Cortex of kidney (tissue), 1 donor: ENCODE results near the gene SUMF1.

Experiments used
- DNase-seq: peaks from one replicate; lab custom pipeline; 2025; lab: John Stamatoyannopoulos, UW

The SUMF1 gene

GRCh38 chr3:4385201-4385600 is 81.9 kb downstream of the SUMF1 start:
- no peak for DNase-seq

- DNase-seq: no peak
Observed at GRCh38 chr3:4380013-4380412, 87.1 kb downstream of the SUMF1 start.

GRCh38 chr3:4376499-4376898 is 90.6 kb downstream of the SUMF1 start:
- DNase-seq: no peak

- DNase-seq: no peak
Observed at GRCh38 chr3:4375911-4376310, 91.2 kb downstream of the SUMF1 start.

GRCh38 chr3:4373669-4374068 is 93.4 kb downstream of the SUMF1 start:
- DNase-seq: no peak

- DNase-seq: no peak
Observed at GRCh38 chr3:4362523-4362922, 104.5 kb downstream of the SUMF1 start.

GRCh38 chr3:4360817-4361216 is 106.3 kb downstream of the SUMF1 start:
- no peak for DNase-seq

GRCh38 chr3:4359805-4360502 is 107.1 kb downstream of the SUMF1 start:
- no peak for DNase-seq

- no peak for DNase-seq
Observed at GRCh38 chr3:4358273-4358672, 108.8 kb downstream of the SUMF1 start.

GRCh38 chr3:4356546-4357410 is 110.3 kb downstream of the SUMF1 start:
- DNase-seq: no peak

- DNase-seq: no peak
Observed at GRCh38 chr3:4356220-4356540, 110.9 kb downstream of the SUMF1 start.

GRCh38 chr3:4355401-4356219 is 111.5 kb downstream of the SUMF1 start:
- DNase-seq: no peak

- no peak for DNase-seq
Observed at GRCh38 chr3:4351872-4352271, 115.2 kb downstream of the SUMF1 start.

- DNase-seq: no peak
Observed at GRCh38 chr3:4351164-4351855, 115.8 kb downstream of the SUMF1 start.

GRCh38 chr3:4350789-4351163 is 116.3 kb downstream of the SUMF1 start:
- DNase-seq: no peak

- DNase-seq: no peak
Observed at GRCh38 chr3:4343258-4343657, 123.8 kb downstream of the SUMF1 start.

GRCh38 chr3:4341336-4341675 is 125.8 kb downstream of the SUMF1 start:
- DNase-seq: no peak

GRCh38 chr3:4340411-4341335 is 126.4 kb downstream of the SUMF1 start:
- DNase-seq: no peak

GRCh38 chr3:4340077-4340410 is 127.0 kb downstream of the SUMF1 start:
- DNase-seq: no peak

GRCh38 chr3:4338751-4339150 is 128.3 kb downstream of the SUMF1 start:
- DNase-seq: no peak

- DNase-seq: no peak
Observed at GRCh38 chr3:4336850-4337546, 130.1 kb downstream of the SUMF1 start.
